PC-9 (cell line): ENCODE data around the gene CD164. TPM values are rescaled to one million over a fixed set of nuclear protein-coding genes. Genes with fewer than 3 reads are reported as not detected.

Source experiments
- BruUV-seq: library from RNA; stranded (reverse); fragments of 400-500 nt; replicated peaks from 2 replicates; lab custom pipeline; 2021; lab: Mats Ljungman, UMichigan
- CTCF ChIA-PET: fragments of 300-600 bp; sonication (Branson Sonifier 250); formaldehyde crosslinking; loops from one replicate; lab custom pipeline; 2022; ENCODE audit warnings: antibody characterized with exemption; lab: Charles Lee
- POLR2A ChIA-PET: fragments of 300-600 bp; sonication (Branson Sonifier 250); formaldehyde crosslinking; loops from one replicate; lab custom pipeline; 2022; ENCODE audit warnings: antibody characterized with exemption; ENCODE audit not compliant: unreplicated experiment; lab: Charles Lee
- DNase-seq, 2 experiments: peaks; one replicate each; pipeline versions ENCODE4 v3.0.0 to v3.0.0-alpha.2; 2015 to 2022; ENCODE audit warnings: mixed read lengths in 1 of 2
- H2AFZ ChIP-seq: fragments of 200-600 bp; sonication (generic); 2 replicates; pipeline ENCODE4 v1.8.1; 2017; ENCODE audit warnings: antibody characterized with exemption
- H3F3A ChIP-seq: fragments of 200-600 bp; sonication (generic); 2 replicates; pipeline ENCODE4 v1.8.1; 2017; ENCODE audit warnings: antibody characterized with exemption, mild to moderate bottlenecking, low read depth; ENCODE audit not compliant: insufficient read depth
- H3K27ac ChIP-seq: fragments of 200-600 bp; sonication (generic); 2 replicates; pipeline ENCODE4 v1.6.1; 2016; ENCODE audit warnings: mixed run types
- H3K27me3 ChIP-seq: fragments of 200-600 bp; sonication (generic); 2 replicates; pipeline ENCODE4 v1.6.1; 2016; ENCODE audit warnings: low read depth, mixed run types; ENCODE audit not compliant: insufficient read depth
- H3K36me3 ChIP-seq: fragments of 200-600 bp; sonication (generic); 2 replicates; pipeline ENCODE4 v1.6.1; 2016; ENCODE audit warnings: low read depth, mixed run types
- H3K4me1 ChIP-seq: fragments of 200-600 bp; sonication (generic); replicated peaks from 2 replicates; pipeline ENCODE4 v1.6.1; 2016; ENCODE audit warnings: mixed run types; ENCODE audit not compliant: insufficient read depth
- H3K4me2 ChIP-seq: fragments of 200-600 bp; sonication (generic); 2 replicates; pipeline ENCODE4 v1.6.1; 2017; ENCODE audit warnings: mixed run types
- H3K4me3 ChIP-seq: fragments of 200-600 bp; sonication (generic); 2 replicates; pipeline ENCODE4 v1.6.1; 2016; ENCODE audit warnings: mixed run types
- H3K79me2 ChIP-seq: fragments of 200-600 bp; sonication (generic); 2 replicates; pipeline ENCODE4 v1.6.1; 2017; ENCODE audit warnings: low read depth, mixed run types
- H3K9me2 ChIP-seq: fragments of 200-600 bp; sonication (generic); 2 replicates; pipeline ENCODE4 v1.8.1; 2017; ENCODE audit warnings: mild to moderate bottlenecking; ENCODE audit not compliant: insufficient read depth
- H3K9me3 ChIP-seq: fragments of 200-600 bp; sonication (generic); 2 replicates; pipeline ENCODE4 v1.8.1; 2016; ENCODE audit warnings: low read depth; ENCODE audit not compliant: insufficient read depth
- H4K20me1 ChIP-seq: fragments of 200-600 bp; sonication (generic); 2 replicates; pipeline ENCODE4 v1.8.1; 2017; ENCODE audit not compliant: insufficient read depth
- CTCF ChIP-seq: fragments of 200-600 bp; sonication (generic); conservative IDR thresholded peaks from 2 replicates; pipeline ENCODE4 v1.6.1; 2017; ENCODE audit warnings: mixed run types, antibody characterized with exemption, mild to moderate bottlenecking, moderate library complexity
- EZH2 ChIP-seq: fragments of 200-600 bp; sonication (generic); IDR thresholded peaks from 2 replicates; pipeline ENCODE4 v1.8.0; 2017; ENCODE audit warnings: antibody characterized with exemption, low read depth
- intact Hi-C: fragments of 100-400 bp; cut with micrococcal nuclease; formaldehyde crosslinking; loops from one replicate; pipeline ENCODE4 v1.10.0; 2022; ENCODE audit not compliant: unreplicated experiment
- total RNA-seq: library from RNA; stranded (reverse); gene quantifications from 2 replicates; pipeline ENCODE4 v1.2.3, GENCODE V29; 2021

Gene CD164
- total RNA-seq, 1 experiment from 2014 or later, result 170 TPM

GRCh38 chr6:109397020-109397419, 14.8 kb upstream of the CD164 start:
- no peak overlapping the region for H3K4me3 ChIP-seq
- no peak overlapping the region for H3K4me2 ChIP-seq
- H2AFZ ChIP-seq, result no peak overlapping the region
- BruUV-seq, result no TSS peak
- H3K27me3 ChIP-seq, result no peaks in the 10 kb centered on the region
- no peaks in the 10 kb centered on the region for H3K9me3 ChIP-seq
- H3K79me2 ChIP-seq, result no peaks in the 10 kb centered on the region
- POLR2A ChIA-PET, result interaction anchor here (0.7 kb wide), 1 partner anchor 209 kb away, joined by 7 read pairs; no protein-coding TSS in a partner anchor
- CTCF ChIA-PET, result no interaction called here
- H3K4me1 ChIP-seq, result 0 out of 2 replicates have a peak, but pooled peaks cover 5% of the 10 kb centered on the region
- no peaks in the 10 kb centered on the region for H3K36me3 ChIP-seq
- no peak overlapping the region for H3K27ac ChIP-seq
- H3F3A ChIP-seq, result 0 out of 2 replicates have a peak, but pooled peaks cover 8% of the 10 kb centered on the region
- H3K9me2 ChIP-seq, result no peaks in the 10 kb centered on the region
- no peaks in the 10 kb centered on the region for H4K20me1 ChIP-seq
- intact Hi-C loops, result loop anchor here (5.0 kb wide), 1 partner anchor 855 kb away; no protein-coding TSS in a partner anchor
- DNase-seq, result no peak
- TF ChIP-seq EZH2 (no peak), CTCF (peak; percentile 64)

GRCh38 chr6:109396046-109396718, 13.9 kb upstream of the CD164 start:
- no peaks in the 10 kb centered on the region for H4K20me1 ChIP-seq
- intact Hi-C loops, result loop anchor here (5.0 kb wide), 1 partner anchor 854 kb away; no protein-coding TSS in a partner anchor
- no peaks in the 10 kb centered on the region for H3K9me2 ChIP-seq
- TF ChIP-seq CTCF (no peak), EZH2 (no peak)
- DNase-seq, result no peak
- H3K4me2 ChIP-seq, result no peak overlapping the region
- H3K9me3 ChIP-seq, result no peaks in the 10 kb centered on the region
- 0 out of 2 replicates have a peak, but pooled peaks cover 8% of the 10 kb centered on the region for H3F3A ChIP-seq
- H3K79me2 ChIP-seq, result no peaks in the 10 kb centered on the region
- H3K4me1 ChIP-seq, result 0 out of 2 replicates have a peak, but pooled peaks cover 5% of the 10 kb centered on the region
- no peak overlapping the region for H3K4me3 ChIP-seq
- H2AFZ ChIP-seq, result no peak overlapping the region
- no peaks in the 10 kb centered on the region for H3K36me3 ChIP-seq
- ChIA-PET CTCF (interaction anchor here (0.5 kb wide), 1 partner anchor 18 kb away, joined by 6 read pairs; no protein-coding TSS in a partner anchor), POLR2A (no interaction called here)
- H3K27ac ChIP-seq, result no peak overlapping the region
- no TSS peak for BruUV-seq
- no peaks in the 10 kb centered on the region for H3K27me3 ChIP-seq

- CTCF ChIA-PET, result interaction anchor here (0.5 kb wide), 1 partner anchor 286 kb away, joined by 4 read pairs; no protein-coding TSS in a partner anchor
- Histone ChIP-seq H3K9me2 (no peaks in the 10 kb centered on the region), H3K4me2 (no peak overlapping the region), H3K27me3 (no peaks in the 10 kb centered on the region), H2AFZ (no peak overlapping the region), H3K4me3 (no peak overlapping the region), H4K20me1 (no peaks in the 10 kb centered on the region), H3K4me1 (0 out of 2 replicates have a peak, but pooled peaks cover 5% of the 10 kb centered on the region), H3K79me2 (no peaks in the 10 kb centered on the region), H3K27ac (no peak overlapping the region), H3K36me3 (no peaks in the 10 kb centered on the region), H3F3A (0 out of 2 replicates have a peak, but pooled peaks cover 8% of the 10 kb centered on the region), H3K9me3 (no peaks in the 10 kb centered on the region)
- BruUV-seq, result no TSS peak
- TF ChIP-seq EZH2 (no peak), CTCF (no peak)
- DNase-seq, result peak in 1 of 2 experiments; percentile 51
- intact Hi-C loops, result no loop called here
- POLR2A ChIA-PET, result interaction anchor here (0.6 to 0.7 kb wide), 3 partner anchors 41 to 1099 kb away, joined by 3 to 16 read pairs (median 5); no protein-coding TSS in a partner anchor
These were observed 11.6 kb upstream of the CD164 start for GRCh38 chr6:109393886-109394281.
